Kidney epithelial cell (primary cell): ENCODE measurements around the gene MYO5C. TPM values are rescaled to one million over a fixed set of nuclear protein-coding genes. Genes with fewer than 3 reads are reported as not detected.

Experiments used
- DNase-seq: peaks from one replicate; pipeline ENCODE4 v3.0.0-alpha.2; 2010; ENCODE audit warnings: low read depth
- H3K27me3 ChIP-seq: 2 replicates; pipeline ENCODE4 v1.6.0; 2011; ENCODE audit warnings: low read length; ENCODE audit not compliant: control insufficient read depth, insufficient read depth
- H3K36me3 ChIP-seq: 2 replicates; pipeline ENCODE4 v1.5.1; 2011; ENCODE audit warnings: low read length; ENCODE audit not compliant: control insufficient read depth, insufficient read depth
- H3K4me3 ChIP-seq: 2 replicates; pipeline ENCODE4 v1.5.1; 2011; ENCODE audit warnings: low read depth, mild to moderate bottlenecking, control low read depth, low read length
- total RNA-seq: library from RNA; depleted of rRNA; stranded (reverse); fragments of >200 nt; gene quantifications from 2 replicates; pipeline ENCODE4 v1.2.3, GENCODE V29; 2015
- TF ChIP-seq, protein P1 (sequence below): IDR thresholded peaks from 2 replicates; pipeline ENCODE4 v1.5.1; 2011; ENCODE audit warnings: mild to moderate bottlenecking, moderate library complexity, low read length, control low read depth, inconsistent platforms; ENCODE audit not compliant: insufficient read depth, poor library complexity, severe bottlenecking

MYO5C gene
- total RNA-seq, 1 donor from 2014 or later: 26.4 TPM

DNA sequence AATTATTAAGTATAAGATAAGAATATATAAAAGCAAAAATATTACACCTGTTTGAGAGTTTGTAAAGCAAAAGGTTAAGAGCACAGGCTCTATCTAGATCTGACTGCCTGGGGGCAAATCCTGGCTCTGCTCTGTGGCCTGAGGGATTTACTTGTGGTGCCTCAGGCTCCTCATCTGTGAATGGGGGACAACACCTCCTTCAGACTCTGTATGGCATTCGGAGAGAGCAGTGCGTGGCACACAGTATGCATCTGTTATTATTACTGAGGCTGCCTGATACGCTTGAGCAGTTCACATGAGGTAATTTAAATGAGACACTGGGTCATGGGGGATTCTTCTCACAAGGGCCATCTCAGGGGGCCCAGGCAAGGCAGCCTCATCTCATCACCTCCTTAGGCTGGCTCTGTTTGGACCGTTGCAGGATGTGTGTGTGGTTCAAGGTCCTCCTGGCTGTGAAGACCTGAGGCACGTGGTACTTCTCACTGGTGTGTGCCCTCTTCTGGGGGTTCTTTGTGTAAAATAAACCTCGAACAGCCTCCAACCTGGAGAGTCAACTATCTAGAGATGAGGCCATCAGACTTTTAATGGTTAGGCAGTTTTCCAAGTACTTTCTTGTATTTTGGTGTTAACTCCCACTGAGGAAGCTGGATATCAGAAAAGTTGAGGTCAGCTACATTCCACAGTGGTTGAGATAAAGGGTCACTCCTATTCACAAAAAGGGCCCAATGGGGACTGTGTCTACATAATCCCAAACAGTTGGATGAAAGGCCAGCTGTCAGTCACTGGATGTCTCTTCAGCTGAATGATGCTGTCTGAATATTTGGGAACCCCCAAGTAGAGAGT, 113.4 kb downstream of the MYO5C start:
- DNase-seq: no peak
- no peaks in the 10 kb centered on the region for H3K27me3 ChIP-seq
- H3K36me3 ChIP-seq: no peaks in the 10 kb centered on the region
- TF ChIP-seq, protein P1, sequence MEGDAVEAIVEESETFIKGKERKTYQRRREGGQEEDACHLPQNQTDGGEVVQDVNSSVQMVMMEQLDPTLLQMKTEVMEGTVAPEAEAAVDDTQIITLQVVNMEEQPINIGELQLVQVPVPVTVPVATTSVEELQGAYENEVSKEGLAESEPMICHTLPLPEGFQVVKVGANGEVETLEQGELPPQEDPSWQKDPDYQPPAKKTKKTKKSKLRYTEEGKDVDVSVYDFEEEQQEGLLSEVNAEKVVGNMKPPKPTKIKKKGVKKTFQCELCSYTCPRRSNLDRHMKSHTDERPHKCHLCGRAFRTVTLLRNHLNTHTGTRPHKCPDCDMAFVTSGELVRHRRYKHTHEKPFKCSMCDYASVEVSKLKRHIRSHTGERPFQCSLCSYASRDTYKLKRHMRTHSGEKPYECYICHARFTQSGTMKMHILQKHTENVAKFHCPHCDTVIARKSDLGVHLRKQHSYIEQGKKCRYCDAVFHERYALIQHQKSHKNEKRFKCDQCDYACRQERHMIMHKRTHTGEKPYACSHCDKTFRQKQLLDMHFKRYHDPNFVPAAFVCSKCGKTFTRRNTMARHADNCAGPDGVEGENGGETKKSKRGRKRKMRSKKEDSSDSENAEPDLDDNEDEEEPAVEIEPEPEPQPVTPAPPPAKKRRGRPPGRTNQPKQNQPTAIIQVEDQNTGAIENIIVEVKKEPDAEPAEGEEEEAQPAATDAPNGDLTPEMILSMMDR: no peak
- no peak overlapping the region for H3K4me3 ChIP-seq

DNA sequence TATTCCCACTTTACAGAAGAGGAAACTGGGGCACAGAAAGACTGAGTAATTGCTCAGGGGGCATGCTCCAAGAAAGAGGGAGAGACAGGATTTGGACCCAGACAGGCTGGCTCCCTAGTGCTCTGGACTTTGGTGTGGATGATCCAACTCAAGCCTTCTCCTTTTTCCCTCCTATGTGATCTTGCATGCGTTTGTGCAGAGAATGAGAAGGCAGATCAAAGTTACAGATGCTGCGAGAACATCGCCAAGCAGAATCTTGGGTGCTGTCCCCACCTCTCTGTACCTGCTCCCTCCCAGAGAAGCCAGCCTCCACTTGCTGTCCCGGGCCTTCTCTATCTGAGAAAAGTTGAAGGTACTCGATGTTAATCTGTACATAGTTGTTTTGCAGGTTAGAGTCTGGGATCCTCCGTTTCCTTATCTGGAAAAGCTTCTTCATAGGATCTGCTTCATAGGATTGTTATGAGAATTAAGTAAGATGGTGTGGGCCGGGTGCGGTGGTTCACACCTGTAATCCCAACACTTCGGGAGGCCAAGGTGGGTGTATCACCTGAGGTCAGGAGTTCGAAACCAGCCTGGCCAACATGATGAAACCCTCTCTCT, 114.7 kb downstream of the MYO5C start:
- H3K27me3 ChIP-seq: no peaks in the 10 kb centered on the region
- H3K36me3 ChIP-seq: no peaks in the 10 kb centered on the region
- TF ChIP-seq, protein P1: no peak
- DNase-seq: no peak
- no peak overlapping the region for H3K4me3 ChIP-seq

DNA sequence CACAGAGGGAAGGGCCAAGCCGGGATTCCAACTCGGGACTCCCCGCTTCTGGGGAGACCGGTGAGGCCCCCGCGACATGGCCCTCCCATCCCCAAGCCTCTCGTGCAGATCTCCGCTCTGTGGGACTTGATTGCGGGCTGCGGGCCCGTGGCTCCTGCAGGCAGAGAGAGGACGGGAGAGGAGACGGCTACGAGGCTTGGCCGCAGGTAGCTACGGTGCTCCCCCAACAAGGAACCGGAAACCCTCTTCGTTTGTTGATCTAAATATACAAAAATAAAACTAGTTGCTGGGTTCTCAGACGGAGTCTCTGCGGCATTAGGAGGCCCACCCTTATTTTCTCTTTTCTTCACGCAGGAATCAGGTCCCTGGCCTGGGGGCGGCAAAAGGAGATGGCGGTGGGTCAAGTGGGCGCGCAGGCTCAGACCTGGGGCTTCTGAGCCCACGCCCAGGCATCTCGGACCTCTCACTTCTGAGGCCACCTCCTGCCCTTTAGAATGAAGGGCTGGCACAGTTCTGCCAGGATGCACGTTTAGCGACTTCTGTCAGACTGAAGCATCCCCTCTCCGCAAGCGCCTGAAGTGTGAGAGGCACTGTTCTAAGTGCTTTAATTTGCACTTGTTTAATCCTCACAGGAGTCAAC, 115.3 kb downstream of the MYO5C start:
- Histone ChIP-seq H3K4me3 (peak overlapping the region; percentile 93), H3K27me3 (no peaks in the 10 kb centered on the region), H3K36me3 (no peaks in the 10 kb centered on the region)
- TF ChIP-seq, protein P1: no peak
- DNase-seq: no peak

DNA sequence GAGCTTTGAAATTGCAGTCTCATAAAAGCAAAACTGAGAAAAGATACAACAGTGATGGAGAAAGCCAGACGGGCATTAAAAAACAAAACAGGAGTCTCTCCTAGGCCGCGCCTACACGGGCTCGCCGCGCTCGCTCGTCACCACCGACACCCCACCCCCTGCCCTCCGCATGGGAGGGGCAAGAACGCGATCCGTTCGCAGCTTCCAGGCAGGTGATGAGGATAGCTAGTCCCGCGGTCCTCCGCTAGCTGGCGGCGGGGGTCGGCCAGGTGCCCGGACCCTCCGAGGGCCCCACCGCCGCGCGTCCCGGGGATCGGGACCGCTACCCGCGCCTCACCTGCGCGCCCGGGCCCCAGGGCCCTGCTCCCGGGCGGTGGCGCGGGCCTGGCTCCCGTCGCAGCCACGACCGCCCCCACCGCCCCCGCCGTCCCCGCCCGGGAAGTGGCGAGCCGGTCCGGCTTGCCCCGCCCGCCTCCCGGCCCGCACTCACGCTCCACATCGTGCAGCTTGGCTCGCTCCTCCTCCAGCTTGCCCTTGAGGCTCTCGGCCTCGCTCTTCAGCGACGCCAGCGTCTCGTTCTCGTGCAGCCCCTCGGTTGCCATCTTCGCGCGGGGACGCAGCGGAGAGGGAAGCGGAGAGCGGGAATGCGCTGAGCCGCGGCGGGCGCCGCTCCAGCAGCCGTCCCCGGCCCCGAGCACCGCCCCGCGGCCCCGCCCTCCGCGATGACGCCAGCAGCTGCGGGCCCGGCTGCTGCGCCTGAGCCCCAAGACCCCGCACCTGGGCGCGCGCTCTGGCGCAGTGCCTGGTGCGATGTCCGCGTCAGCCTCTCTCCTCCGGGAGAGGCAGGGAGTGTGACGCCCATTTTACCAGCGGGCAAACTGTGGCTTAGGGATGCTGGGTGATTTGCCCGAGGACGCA, 116.1 kb downstream of the MYO5C start:
- Histone ChIP-seq H3K27me3 (no peaks in the 10 kb centered on the region), H3K36me3 (no peaks in the 10 kb centered on the region), H3K4me3 (peak overlapping the region; percentile 93)
- TF ChIP-seq, protein P1: no peak
- peak; percentile 34 for DNase-seq

DNA sequence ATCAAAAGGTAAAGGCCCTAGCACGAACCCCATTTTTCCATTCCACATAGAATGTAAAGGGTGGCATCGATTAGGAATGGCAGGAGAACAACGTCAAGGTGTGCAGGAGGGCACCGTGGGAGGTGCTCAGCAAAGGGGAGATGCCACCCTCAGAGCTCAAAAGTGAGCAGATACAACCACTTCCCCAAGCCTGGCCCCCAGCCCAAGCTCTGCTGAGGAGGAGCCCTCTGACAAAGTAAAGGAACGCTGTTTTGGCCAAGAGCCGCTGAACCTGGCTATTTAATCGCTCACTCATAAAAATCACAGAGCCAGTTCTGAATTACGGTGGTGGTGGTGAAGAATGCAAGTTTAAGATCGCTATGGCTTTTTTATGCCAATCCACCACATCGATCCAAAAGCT, 116.8 kb downstream of the MYO5C start:
- H3K27me3 ChIP-seq: no peaks in the 10 kb centered on the region
- TF ChIP-seq, protein P1: no peak
- DNase-seq: no peak
- H3K36me3 ChIP-seq: no peaks in the 10 kb centered on the region
- H3K4me3 ChIP-seq: peak overlapping the region; percentile 93
